Measurements from ENCODE around the gene NFATC3.

GRCh38 chr16:68215302-68215701 is 130.1 kb downstream of the NFATC3 start:
- TF ChIP-seq, protein P1, sequence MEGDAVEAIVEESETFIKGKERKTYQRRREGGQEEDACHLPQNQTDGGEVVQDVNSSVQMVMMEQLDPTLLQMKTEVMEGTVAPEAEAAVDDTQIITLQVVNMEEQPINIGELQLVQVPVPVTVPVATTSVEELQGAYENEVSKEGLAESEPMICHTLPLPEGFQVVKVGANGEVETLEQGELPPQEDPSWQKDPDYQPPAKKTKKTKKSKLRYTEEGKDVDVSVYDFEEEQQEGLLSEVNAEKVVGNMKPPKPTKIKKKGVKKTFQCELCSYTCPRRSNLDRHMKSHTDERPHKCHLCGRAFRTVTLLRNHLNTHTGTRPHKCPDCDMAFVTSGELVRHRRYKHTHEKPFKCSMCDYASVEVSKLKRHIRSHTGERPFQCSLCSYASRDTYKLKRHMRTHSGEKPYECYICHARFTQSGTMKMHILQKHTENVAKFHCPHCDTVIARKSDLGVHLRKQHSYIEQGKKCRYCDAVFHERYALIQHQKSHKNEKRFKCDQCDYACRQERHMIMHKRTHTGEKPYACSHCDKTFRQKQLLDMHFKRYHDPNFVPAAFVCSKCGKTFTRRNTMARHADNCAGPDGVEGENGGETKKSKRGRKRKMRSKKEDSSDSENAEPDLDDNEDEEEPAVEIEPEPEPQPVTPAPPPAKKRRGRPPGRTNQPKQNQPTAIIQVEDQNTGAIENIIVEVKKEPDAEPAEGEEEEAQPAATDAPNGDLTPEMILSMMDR (IDR thresholded peaks at IDR 0.05) = no peak
- no peak for TF ChIP-seq POLR2A (IDR thresholded peaks at IDR 0.05)

Data from body of pancreas (tissue), 4 donors.